ENCODE results near the gene SCN1B. TPM values are rescaled to one million over a fixed set of nuclear protein-coding genes. Genes with fewer than 3 reads are reported as not detected.
"Not testable (repeated sequence)": the region's sequence is repeated elsewhere in the genome, so short reads cannot be mapped to it uniquely, and the experiment has no call there.

The SCN1B gene
- total RNA-seq, 2 experiments from 2014 or later, result 0.83 to 0.89 TPM

DNA sequence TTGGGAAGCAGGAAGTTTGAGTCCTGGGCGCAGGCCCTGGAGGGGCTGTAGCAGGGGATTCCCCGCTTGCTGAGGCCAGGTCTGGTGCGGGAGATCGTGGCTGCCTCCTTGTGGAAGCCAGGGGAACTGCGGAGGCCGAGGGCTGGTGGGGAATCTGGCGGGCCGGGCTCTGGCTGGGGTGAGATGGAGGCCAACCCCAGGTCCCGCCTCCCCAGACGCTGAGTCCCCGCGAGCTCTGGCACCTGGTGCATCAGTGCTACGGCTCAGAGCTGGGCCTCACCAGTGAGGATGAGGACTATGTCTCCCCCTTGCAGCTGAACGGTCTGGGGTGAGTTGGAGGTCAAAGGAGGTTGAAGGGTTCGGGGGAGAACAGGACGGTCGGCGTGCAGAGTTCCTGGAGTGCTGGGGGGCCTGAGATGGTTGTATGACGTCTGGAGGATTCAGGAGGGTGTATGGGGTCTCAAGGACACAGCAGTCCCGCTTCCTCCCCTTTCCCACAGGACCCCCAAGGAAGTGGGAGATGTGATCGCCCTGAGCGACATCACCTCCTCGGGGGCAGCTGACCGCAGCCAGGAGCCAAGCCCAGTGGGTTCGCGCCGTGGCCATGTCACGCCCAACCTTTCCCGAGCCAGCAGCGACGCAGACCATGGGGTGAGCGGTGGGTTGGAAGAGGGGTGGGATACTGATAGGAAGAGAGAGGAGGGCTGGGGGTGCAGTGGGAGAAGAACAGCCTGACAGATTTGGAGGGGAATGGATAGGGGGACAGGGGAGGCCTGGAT is 17.0 kb upstream of the SCN1B start:
- CTCF ChIA-PET, result interaction anchor here (0.6 to 8.4 kb wide), 19 partner anchors 8 to 174 kb away, joined by 3 to 110 read pairs (median 4); partner anchors contain the start of gene GRAMD1A
- Mint-ChIP-seq H3K27ac (peak overlapping the region; percentile 90), H3K9me3 (no peaks in the 10 kb centered on the region), H3K4me1 (ENCODE audit: low read depth) (peaks cover 57% of the 10 kb centered on the region), H3K27me3 (ENCODE audit: low read depth) (no peaks in the 10 kb centered on the region), H3K36me3 (ENCODE audit: low read depth) (peaks cover 47% of the 10 kb centered on the region), H3K4me3 (peak overlapping the region; percentile 60)
- peak; percentile 87 for DNase-seq
- intact Hi-C loops (cut with micrococcal nuclease), result loop anchor here (1.0 to 5.0 kb wide), 3 partner anchors 12 to 376 kb away; no protein-coding TSS in a partner anchor

DNA sequence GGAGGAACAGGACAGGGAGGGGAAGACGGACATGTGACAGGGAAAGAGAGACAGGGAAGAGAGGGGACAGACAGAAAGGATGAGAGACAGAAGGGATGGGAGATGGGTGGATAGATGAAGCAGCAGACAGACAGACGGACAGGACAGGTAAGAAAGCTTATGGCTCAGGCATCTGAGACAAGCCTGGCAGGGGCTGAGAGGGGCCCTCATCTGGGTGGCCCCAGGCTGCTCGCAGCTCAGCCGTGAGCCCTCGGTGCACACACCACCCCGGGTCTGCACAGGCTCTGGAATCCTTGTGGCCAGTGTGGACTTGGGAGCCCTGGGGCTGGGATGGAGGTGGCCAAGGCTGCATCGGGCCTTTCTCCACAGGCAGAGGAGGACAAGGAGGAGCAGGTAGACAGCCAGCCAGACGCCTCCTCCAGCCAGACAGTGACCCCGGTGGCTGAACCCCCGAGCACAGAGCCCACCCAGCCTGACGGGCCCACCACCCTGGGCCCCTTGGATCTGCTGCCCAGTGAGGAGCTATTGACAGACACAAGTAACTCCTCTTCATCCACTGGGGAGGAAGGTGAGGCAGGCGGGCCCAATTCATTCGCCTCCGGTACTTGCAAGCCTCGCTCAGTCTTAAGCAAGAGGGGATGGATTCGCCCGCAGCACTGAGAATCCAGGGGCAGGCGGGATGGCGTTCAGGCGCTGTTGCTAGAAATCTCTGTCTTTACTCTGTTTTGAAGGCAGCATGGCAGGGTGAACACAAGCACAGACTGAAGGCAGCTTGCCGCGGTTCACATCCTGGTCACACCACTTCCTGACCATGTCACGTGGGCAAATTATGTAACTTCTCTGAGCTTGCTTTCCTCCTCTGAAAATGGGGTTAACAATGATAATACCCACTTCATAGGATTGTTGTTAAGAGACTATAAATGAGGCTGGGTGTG is 16.2 kb upstream of the SCN1B start:
- Mint-ChIP-seq H3K4me1 (ENCODE audit: low read depth) (peaks cover 57% of the 10 kb centered on the region), H3K9me3 (no peaks in the 10 kb centered on the region), H3K4me3 (peak overlapping the region; percentile 60), H3K27ac (peak overlapping the region; percentile 90), H3K27me3 (ENCODE audit: low read depth) (no peaks in the 10 kb centered on the region), H3K36me3 (ENCODE audit: low read depth) (peaks cover 52% of the 10 kb centered on the region)
- intact Hi-C loops (cut with micrococcal nuclease), result loop anchor here (1.0 to 5.0 kb wide), 3 partner anchors 13 to 377 kb away; no protein-coding TSS in a partner anchor
- CTCF ChIA-PET, result interaction anchor here (0.6 to 8.4 kb wide), 10 partner anchors 11 to 43 kb away, joined by 3 to 110 read pairs (median 4); partner anchors contain the start of gene GRAMD1A
- DNase-seq, result peak; percentile 70

DNA sequence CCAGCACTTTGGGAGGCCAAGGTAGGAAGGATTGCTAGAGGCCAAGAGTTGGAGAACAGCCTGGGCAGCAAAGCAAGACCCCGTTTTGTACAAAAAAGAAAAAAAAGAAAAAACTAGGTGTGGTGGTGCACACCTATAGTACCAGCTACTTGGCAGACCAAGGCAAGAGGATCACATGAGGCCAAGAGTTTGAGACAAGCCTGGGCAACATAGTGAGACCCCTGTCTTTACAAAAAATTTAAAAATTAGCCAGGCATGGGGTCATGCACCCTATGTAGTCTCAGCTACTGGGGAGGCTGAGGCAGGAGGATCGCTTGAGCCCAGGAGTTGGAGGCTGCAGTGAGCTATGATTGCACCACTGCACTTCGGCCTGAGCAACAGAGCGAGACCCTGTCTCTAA is 15.5 kb upstream of the SCN1B start:
- H3K4me3 Mint-ChIP-seq, result not testable (repeated sequence)
- peaks cover 55% of the 10 kb centered on the region for H3K36me3 Mint-ChIP-seq (ENCODE audit: low read depth)
- intact Hi-C loops (cut with micrococcal nuclease), result loop anchor here (5.0 kb wide), 1 partner anchor 377 kb away; no protein-coding TSS in a partner anchor

DNA sequence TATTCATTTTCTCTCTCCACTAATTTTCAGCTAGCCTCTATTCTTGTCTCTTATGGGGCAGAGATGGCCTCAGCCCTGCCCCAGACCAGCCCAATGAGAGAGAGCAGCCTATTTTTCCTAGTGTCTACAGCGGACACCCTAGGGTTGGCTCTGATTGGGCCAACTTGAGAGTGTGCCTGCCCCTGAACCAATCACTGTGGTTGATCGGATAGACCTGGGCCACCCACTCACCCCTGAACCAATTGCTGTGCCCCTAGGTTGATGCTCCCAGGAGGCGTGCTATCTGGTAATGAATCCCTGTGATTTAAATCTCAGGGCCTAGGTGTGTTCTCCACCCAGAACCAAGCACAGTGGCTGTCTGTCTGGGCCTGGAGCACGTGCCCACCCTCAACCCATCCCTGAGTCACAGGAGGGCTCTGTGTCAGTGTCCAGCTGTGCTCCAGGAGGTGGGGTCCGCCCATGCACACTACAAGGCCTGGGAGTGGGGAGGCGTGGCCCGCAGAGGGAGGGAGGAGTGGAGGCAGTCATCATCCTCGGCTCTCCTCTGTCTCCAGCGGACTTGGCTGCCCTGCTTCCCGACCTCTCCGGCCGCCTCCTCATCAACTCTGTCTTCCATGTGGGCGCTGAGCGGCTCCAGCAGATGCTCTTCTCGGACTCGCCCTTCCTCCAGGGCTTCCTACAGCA is 14.9 kb upstream of the SCN1B start:
- H3K36me3 Mint-ChIP-seq (ENCODE audit: low read depth), result peaks cover 55% of the 10 kb centered on the region

More for the DNA sequence above, 15.5 kb upstream of the SCN1B start:
- H3K27me3 Mint-ChIP-seq (ENCODE audit: low read depth); H3K9me3 Mint-ChIP-seq; DNase-seq: not testable (repeated sequence)
- peak overlapping the region; percentile 90 for H3K27ac Mint-ChIP-seq
- H3K4me1 Mint-ChIP-seq (ENCODE audit: low read depth), result peaks cover 52% of the 10 kb centered on the region
- CTCF ChIA-PET, result interaction anchor here (0.6 to 8.4 kb wide), 3 partner anchors 15 to 43 kb away, joined by 3 to 110 read pairs (median 5); partner anchors contain the start of gene GRAMD1A

DNA sequence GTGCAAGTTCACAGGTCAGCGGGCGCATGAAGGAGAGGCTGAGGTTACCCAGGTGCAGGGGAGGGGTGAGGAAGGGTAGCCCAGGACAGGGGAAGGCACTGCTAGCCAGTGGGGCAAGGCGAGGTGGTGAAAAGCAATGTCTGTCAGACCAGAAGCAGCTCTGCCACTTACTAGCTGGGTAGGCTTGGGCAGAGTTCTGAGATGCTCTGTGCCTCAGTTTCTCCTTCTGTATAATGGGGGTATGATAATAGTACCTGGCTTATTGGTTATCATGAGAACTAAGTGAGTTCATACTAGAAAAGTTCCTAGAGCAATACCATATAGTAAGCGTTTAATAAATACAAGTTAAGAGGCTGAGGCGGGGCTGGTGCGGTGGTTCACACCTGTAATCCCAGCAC is 14.3 kb upstream of the SCN1B start:
- intact Hi-C loops (cut with micrococcal nuclease), result no loop called here
- Mint-ChIP-seq H3K27me3 (ENCODE audit: low read depth) (no peaks in the 10 kb centered on the region), H3K27ac (peak overlapping the region; percentile 48), H3K36me3 (ENCODE audit: low read depth) (peaks cover 56% of the 10 kb centered on the region), H3K4me1 (ENCODE audit: low read depth) (peaks cover 44% of the 10 kb centered on the region), H3K4me3 (no peak overlapping the region), H3K9me3 (no peaks in the 10 kb centered on the region)
- CTCF ChIA-PET, result interaction anchor here (0.6 to 8.4 kb wide), 3 partner anchors 11 to 45 kb away, joined by 4 to 110 read pairs (median 4); no protein-coding TSS in a partner anchor
- no peak for DNase-seq

More for the DNA sequence above, 14.9 kb upstream of the SCN1B start:
- DNase-seq, result no peak
- intact Hi-C loops (cut with micrococcal nuclease), result no loop called here
- no peaks in the 10 kb centered on the region for H3K9me3 Mint-ChIP-seq
- H3K4me3 Mint-ChIP-seq, result no peak overlapping the region
- CTCF ChIA-PET, result interaction anchor here (8.4 kb wide), 1 partner anchor 44 kb away, joined by 110 read pairs; no protein-coding TSS in a partner anchor
- H3K4me1 Mint-ChIP-seq (ENCODE audit: low read depth), result peaks cover 49% of the 10 kb centered on the region
- H3K27me3 Mint-ChIP-seq (ENCODE audit: low read depth), result no peaks in the 10 kb centered on the region
- peak overlapping the region; percentile 48 for H3K27ac Mint-ChIP-seq

DNA sequence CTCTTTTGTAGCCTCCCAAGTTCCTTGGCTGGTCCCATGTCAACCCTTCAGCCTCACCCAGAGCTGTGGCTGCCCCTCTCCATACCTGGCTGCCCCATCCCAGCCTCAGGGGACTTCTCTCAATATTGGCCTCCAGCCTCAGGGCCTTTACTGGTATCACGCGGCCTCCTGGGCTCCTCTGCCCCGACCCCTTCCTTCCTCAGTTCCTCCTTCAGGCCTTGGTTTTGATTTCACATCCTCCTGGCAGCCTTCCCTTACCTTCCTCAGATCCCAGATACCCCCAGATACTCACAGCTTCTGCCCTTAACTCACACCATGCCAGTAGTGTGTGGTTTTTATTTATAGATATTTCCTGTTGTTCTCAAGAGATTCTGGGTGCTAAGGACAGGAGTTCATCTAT is 12.8 kb upstream of the SCN1B start:
- H3K27ac Mint-ChIP-seq, result peak overlapping the region; percentile 39
- H3K4me1 Mint-ChIP-seq (ENCODE audit: low read depth), result peaks cover 29% of the 10 kb centered on the region
- no peak overlapping the region for H3K4me3 Mint-ChIP-seq
- intact Hi-C loops (cut with micrococcal nuclease), result no loop called here
- CTCF ChIA-PET, result interaction anchor here (0.7 to 8.4 kb wide), 2 partner anchors 21 to 46 kb away, joined by 4 to 110 read pairs; no protein-coding TSS in a partner anchor
- peaks cover 63% of the 10 kb centered on the region for H3K36me3 Mint-ChIP-seq (ENCODE audit: low read depth)
- DNase-seq, result no peak
- no peaks in the 10 kb centered on the region for H3K9me3 Mint-ChIP-seq
- H3K27me3 Mint-ChIP-seq (ENCODE audit: low read depth), result no peaks in the 10 kb centered on the region

DNA sequence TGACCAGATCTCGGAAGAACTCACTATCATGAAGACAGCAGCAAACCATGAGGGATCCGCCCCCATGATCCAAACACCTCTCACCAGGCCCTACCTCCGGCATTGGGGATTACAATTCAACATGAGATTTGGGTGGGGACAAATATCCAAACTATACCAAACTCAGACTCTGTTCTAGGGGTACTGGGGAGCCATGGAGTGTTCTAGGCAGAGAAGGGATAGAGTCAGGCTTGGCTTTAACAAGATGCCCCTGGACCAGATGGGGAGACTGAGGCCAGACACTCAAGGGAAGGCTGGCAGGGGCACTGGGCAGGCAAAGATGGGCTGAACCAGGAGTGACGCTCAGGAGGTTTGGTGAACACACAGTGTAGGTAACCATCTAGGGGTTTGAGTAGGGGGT is 11.9 kb upstream of the SCN1B start:
- CTCF ChIA-PET, result no interaction called here
- DNase-seq, result no peak
- H3K36me3 Mint-ChIP-seq (ENCODE audit: low read depth), result peaks cover 54% of the 10 kb centered on the region
- H3K27ac Mint-ChIP-seq, result no peak overlapping the region
- intact Hi-C loops (cut with micrococcal nuclease), result no loop called here
- peaks cover 20% of the 10 kb centered on the region for H3K4me1 Mint-ChIP-seq (ENCODE audit: low read depth)
- H3K9me3 Mint-ChIP-seq, result no peaks in the 10 kb centered on the region
- H3K4me3 Mint-ChIP-seq, result no peak overlapping the region
- no peaks in the 10 kb centered on the region for H3K27me3 Mint-ChIP-seq (ENCODE audit: low read depth)

DNA sequence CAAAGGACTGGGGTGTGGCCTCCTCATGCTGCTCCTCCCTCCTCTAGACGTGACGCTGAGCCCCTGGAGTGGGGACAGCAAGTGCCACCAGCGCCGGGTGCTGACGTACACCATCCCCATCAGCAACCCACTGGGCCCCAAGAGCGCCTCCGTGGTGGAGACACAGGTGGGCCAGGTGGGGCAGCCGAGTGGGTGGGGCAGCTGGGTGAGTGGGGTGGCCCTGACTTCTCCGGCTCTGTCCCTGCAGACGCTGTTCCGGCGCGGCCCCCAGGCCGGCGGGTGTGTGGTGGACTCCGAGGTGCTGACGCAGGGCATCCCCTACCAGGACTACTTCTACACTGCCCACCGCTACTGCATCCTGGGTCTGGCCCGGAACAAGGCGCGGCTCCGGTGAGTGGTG is 11.1 kb upstream of the SCN1B start:
- no peak for DNase-seq
- Mint-ChIP-seq H3K27ac (no peak overlapping the region), H3K27me3 (ENCODE audit: low read depth) (no peaks in the 10 kb centered on the region), H3K36me3 (ENCODE audit: low read depth) (peaks cover 50% of the 10 kb centered on the region), H3K4me1 (ENCODE audit: low read depth) (peaks cover 12% of the 10 kb centered on the region), H3K9me3 (no peaks in the 10 kb centered on the region), H3K4me3 (no peak overlapping the region)
- CTCF ChIA-PET, result no interaction called here
- intact Hi-C loops (cut with micrococcal nuclease), result no loop called here

DNA sequence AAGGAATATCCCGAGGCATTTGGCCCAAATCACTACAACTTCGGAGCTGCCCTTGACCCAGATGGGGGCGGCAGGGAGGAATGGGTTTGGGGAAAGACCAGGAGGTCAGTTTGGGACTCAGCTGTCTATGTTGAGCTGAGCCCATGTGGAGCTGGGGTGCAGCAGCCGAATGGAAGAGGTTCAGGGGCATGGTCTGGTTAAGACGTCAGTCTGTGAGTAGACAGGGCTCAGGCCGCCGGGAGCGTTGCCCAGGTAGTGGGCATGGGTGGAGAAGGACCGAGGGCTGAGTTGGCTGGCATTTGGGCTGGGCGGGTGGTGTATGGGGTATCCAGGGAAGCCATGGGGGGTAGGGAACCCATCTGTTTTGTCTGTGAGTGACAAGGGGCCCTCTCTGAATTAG is 9.3 kb upstream of the SCN1B start:
- Mint-ChIP-seq H3K27ac (peak overlapping the region; percentile 53), H3K4me1 (ENCODE audit: low read depth) (no peaks in the 10 kb centered on the region), H3K36me3 (ENCODE audit: low read depth) (peaks cover 43% of the 10 kb centered on the region), H3K4me3 (no peak overlapping the region), H3K9me3 (no peaks in the 10 kb centered on the region), H3K27me3 (ENCODE audit: low read depth) (no peaks in the 10 kb centered on the region)
- CTCF ChIA-PET, result interaction anchor here (0.9 to 1.9 kb wide), 4 partner anchors 8 to 50 kb away, joined by 3 to 6 read pairs (median 4); no protein-coding TSS in a partner anchor
- no peak for DNase-seq
- intact Hi-C loops (cut with micrococcal nuclease), result no loop called here

DNA sequence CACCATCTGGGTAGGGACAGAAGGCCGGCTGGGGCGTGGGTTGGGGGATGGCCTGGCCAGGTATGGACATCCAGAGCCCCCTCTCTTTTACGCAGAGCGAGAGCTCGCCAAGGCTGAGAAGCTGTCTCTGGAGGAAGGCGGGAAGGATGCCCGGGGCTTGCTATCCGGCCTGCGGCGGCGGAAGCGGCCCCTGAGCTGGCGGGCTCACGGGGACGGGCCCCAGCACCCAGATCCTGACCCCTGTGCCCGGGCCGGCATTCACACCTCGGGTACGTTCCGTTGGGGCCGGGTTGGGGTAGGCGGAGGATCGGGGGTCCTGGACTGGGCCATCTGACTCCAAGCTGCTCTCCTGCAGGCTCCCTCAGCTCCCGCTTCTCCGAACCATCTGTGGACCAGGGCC is 8.7 kb upstream of the SCN1B start:
- Mint-ChIP-seq H3K9me3 (no peaks in the 10 kb centered on the region), H3K4me1 (ENCODE audit: low read depth) (no peaks in the 10 kb centered on the region)
- no peak for DNase-seq

DNA sequence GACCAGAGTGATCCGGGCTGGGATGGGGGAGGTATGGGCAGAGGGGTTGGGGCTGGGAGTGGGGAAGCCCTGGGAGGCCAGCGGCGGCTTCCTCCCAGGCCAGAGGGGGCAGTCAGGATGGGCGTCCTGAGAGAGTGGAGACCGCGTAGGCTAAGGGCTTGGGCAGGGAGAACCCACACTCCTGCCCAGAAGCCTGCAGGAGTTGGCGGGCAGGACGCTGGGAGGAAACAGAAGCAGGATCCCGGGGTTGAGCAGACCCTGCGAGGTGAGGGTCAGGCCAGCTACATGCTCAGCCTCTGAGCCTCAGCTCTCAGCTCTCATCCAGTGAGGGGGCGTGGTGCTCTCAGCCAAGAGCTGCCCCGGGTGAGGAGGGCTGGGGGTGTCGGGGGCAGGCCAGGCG is 7.8 kb upstream of the SCN1B start:
- H3K9me3 Mint-ChIP-seq, result no peaks in the 10 kb centered on the region
- H3K4me1 Mint-ChIP-seq (ENCODE audit: low read depth), result no peaks in the 10 kb centered on the region
- peaks cover 41% of the 10 kb centered on the region for H3K36me3 Mint-ChIP-seq (ENCODE audit: low read depth)
- intact Hi-C loops (cut with micrococcal nuclease), result no loop called here
- CTCF ChIA-PET, result interaction anchor here (0.6 to 0.9 kb wide), 2 partner anchors 13 to 22 kb away, joined by 3 to 4 read pairs; no protein-coding TSS in a partner anchor
- no peak for DNase-seq
- H3K27ac Mint-ChIP-seq, result no peak overlapping the region
- no peak overlapping the region for H3K4me3 Mint-ChIP-seq
- no peaks in the 10 kb centered on the region for H3K27me3 Mint-ChIP-seq (ENCODE audit: low read depth)

More for the DNA sequence above, 8.7 kb upstream of the SCN1B start:
- intact Hi-C loops (cut with micrococcal nuclease), result no loop called here
- no peak overlapping the region for H3K4me3 Mint-ChIP-seq
- H3K27me3 Mint-ChIP-seq (ENCODE audit: low read depth), result no peaks in the 10 kb centered on the region
- CTCF ChIA-PET, result interaction anchor here (0.6 to 1.9 kb wide), 5 partner anchors 9 to 50 kb away, joined by 3 to 6 read pairs (median 3); no protein-coding TSS in a partner anchor
- peaks cover 43% of the 10 kb centered on the region for H3K36me3 Mint-ChIP-seq (ENCODE audit: low read depth)
- H3K27ac Mint-ChIP-seq, result no peak overlapping the region

All from activated naive CD4-positive, alpha-beta T cell treated with anti-CD3 and anti-CD28 coated beads for 36 hours (primary cell).